ENCODE results near the gene ETV5.

DNA sequence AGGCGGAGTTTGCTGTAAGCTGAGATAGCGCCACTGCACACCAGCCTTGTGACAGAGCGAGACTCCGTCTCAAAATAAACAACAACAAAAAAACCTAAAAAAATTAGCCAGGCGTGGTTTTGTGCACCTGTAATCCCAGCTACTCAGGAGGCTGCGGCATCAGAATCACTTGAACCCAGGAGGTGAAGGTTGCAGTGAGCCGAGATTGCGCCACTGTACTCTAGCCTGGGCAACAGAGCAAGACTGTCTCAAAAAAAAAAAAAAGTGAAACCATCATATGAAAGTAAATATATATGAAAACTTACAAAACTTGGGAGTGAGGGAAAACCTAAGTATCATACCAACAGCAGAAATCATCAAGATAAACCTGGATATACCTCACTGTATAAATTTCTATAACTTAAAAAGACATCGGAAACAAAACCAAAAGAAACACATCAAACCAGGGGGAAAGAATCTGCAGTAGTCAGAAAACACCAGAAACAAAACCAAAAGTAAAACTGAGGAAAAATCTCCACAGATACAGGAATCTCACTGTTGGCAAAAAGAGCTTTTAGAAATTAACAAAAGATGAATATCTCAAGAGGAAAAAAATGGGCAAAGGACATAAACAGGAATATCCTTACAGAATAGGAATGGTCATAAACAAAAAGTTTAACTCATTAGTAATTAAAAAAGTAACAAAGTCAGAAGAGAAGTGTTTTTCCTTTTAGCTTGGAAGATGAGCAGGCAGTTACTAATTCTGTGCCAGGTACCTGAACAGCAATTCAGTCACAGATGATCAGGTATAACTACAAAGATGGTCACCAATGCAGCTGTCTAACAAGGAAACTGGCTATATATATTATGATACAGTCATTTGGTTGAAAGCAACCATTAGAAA, 41.3 kb downstream of the ETV5 start:
- no peak for TF ChIP-seq SIN3A (IDR thresholded peaks at IDR 0.05; ENCODE audit: borderline replicate concordance, low read depth, low read length)
- TF ChIP-seq, protein P1, sequence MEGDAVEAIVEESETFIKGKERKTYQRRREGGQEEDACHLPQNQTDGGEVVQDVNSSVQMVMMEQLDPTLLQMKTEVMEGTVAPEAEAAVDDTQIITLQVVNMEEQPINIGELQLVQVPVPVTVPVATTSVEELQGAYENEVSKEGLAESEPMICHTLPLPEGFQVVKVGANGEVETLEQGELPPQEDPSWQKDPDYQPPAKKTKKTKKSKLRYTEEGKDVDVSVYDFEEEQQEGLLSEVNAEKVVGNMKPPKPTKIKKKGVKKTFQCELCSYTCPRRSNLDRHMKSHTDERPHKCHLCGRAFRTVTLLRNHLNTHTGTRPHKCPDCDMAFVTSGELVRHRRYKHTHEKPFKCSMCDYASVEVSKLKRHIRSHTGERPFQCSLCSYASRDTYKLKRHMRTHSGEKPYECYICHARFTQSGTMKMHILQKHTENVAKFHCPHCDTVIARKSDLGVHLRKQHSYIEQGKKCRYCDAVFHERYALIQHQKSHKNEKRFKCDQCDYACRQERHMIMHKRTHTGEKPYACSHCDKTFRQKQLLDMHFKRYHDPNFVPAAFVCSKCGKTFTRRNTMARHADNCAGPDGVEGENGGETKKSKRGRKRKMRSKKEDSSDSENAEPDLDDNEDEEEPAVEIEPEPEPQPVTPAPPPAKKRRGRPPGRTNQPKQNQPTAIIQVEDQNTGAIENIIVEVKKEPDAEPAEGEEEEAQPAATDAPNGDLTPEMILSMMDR (IDR thresholded peaks at IDR 0.05), result no peak
- TF ChIP-seq, protein P2, sequence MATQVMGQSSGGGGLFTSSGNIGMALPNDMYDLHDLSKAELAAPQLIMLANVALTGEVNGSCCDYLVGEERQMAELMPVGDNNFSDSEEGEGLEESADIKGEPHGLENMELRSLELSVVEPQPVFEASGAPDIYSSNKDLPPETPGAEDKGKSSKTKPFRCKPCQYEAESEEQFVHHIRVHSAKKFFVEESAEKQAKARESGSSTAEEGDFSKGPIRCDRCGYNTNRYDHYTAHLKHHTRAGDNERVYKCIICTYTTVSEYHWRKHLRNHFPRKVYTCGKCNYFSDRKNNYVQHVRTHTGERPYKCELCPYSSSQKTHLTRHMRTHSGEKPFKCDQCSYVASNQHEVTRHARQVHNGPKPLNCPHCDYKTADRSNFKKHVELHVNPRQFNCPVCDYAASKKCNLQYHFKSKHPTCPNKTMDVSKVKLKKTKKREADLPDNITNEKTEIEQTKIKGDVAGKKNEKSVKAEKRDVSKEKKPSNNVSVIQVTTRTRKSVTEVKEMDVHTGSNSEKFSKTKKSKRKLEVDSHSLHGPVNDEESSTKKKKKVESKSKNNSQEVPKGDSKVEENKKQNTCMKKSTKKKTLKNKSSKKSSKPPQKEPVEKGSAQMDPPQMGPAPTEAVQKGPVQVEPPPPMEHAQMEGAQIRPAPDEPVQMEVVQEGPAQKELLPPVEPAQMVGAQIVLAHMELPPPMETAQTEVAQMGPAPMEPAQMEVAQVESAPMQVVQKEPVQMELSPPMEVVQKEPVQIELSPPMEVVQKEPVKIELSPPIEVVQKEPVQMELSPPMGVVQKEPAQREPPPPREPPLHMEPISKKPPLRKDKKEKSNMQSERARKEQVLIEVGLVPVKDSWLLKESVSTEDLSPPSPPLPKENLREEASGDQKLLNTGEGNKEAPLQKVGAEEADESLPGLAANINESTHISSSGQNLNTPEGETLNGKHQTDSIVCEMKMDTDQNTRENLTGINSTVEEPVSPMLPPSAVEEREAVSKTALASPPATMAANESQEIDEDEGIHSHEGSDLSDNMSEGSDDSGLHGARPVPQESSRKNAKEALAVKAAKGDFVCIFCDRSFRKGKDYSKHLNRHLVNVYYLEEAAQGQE (IDR thresholded peaks at IDR 0.05; ENCODE audit: low read depth, low read length), result no peak
- TF ChIP-seq, protein P3, sequence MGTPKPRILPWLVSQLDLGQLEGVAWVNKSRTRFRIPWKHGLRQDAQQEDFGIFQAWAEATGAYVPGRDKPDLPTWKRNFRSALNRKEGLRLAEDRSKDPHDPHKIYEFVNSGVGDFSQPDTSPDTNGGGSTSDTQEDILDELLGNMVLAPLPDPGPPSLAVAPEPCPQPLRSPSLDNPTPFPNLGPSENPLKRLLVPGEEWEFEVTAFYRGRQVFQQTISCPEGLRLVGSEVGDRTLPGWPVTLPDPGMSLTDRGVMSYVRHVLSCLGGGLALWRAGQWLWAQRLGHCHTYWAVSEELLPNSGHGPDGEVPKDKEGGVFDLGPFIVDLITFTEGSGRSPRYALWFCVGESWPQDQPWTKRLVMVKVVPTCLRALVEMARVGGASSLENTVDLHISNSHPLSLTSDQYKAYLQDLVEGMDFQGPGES (IDR thresholded peaks at IDR 0.05; ENCODE audit: low read depth, low read length), result no peak
- TF ChIP-seq GATA2 (CRISPR knock-in tag; IDR thresholded peaks at IDR 0.05), result no peak
- TF ChIP-seq YY1 (IDR thresholded peaks at IDR 0.05; ENCODE audit: low read depth), result no peak
- TF ChIP-seq, protein P4, sequence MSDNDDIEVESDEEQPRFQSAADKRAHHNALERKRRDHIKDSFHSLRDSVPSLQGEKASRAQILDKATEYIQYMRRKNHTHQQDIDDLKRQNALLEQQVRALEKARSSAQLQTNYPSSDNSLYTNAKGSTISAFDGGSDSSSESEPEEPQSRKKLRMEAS (IDR thresholded peaks at IDR 0.05; ENCODE audit: low read depth), result no peak
- TF ChIP-seq, protein P5, sequence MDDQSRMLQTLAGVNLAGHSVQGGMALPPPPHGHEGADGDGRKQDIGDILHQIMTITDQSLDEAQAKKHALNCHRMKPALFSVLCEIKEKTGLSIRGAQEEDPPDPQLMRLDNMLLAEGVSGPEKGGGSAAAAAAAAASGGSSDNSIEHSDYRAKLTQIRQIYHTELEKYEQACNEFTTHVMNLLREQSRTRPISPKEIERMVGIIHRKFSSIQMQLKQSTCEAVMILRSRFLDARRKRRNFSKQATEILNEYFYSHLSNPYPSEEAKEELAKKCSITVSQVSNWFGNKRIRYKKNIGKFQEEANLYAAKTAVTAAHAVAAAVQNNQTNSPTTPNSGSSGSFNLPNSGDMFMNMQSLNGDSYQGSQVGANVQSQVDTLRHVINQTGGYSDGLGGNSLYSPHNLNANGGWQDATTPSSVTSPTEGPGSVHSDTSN (IDR thresholded peaks at IDR 0.05), result no peak
- TF ChIP-seq EZH2phosphoT487 (IDR thresholded peaks at IDR 0.05; ENCODE audit: borderline replicate concordance, low read depth), result no peak
- TF ChIP-seq CHD2 (IDR thresholded peaks at IDR 0.05; ENCODE audit: low read length, partially characterized antibody), result no peak
- TF ChIP-seq RAD21 (IDR thresholded peaks at IDR 0.05; ENCODE audit: low read length), result no peak
